GM12878 (cell line): ENCODE results near the gene AOAH.

Experiments used
- ASH2L ChIP-seq: fragments of 300-600, 200-600 bp; sonication (generic); IDR thresholded peaks from 2 replicates; pipeline ENCODE4 v1.6.1; 2017; ENCODE audit warnings: low read depth, mild to moderate bottlenecking, borderline replicate concordance
- CHD2 ChIP-seq: IDR thresholded peaks from 2 replicates; pipeline ENCODE4 v1.6.1; 2011; ENCODE audit warnings: low read depth, low read length, improper control_type of control experiment, borderline replicate concordance
- CTCF ChIP-seq, 3 experiments: IDR thresholded peaks in 2 of 3; conservative IDR thresholded peaks in 1 of 3; 2 replicates each; pipeline ENCODE4 v1.5.1; 2011; ENCODE audit warnings: low read depth in 3 of 3, low read length in 3 of 3, mild to moderate bottlenecking in 3 of 3, control low read depth in 2 of 3, moderate library complexity in 2 of 3, inconsistent platforms in 1 of 3, mixed read lengths in 1 of 3; ENCODE audit not compliant: control insufficient read depth in 2 of 3, insufficient read depth in 1 of 3; ENCODE audit errors: extremely low read depth in 1 of 3
- FOS ChIP-seq: IDR thresholded peaks from 3 replicates; pipeline ENCODE4 v1.6.1; 2011; ENCODE audit warnings: borderline replicate concordance; ENCODE audit not compliant: insufficient read length; ENCODE audit errors: extremely low read depth
- HCFC1 ChIP-seq: fragments of 150-350 bp; IDR thresholded peaks from 2 replicates; pipeline ENCODE4 v1.6.1; 2014; ENCODE audit warnings: low read length
- JUND ChIP-seq: IDR thresholded peaks from 2 replicates; pipeline ENCODE4 v1.6.1; 2012; ENCODE audit warnings: low read depth, mild to moderate bottlenecking, low read length, improper control_type of control experiment, moderate library complexity
- KDM1A ChIP-seq: fragments of 200-600 bp; sonication (generic); IDR thresholded peaks from 2 replicates; pipeline ENCODE4 v1.6.1; 2016; ENCODE audit warnings: borderline replicate concordance
- MYC ChIP-seq: IDR thresholded peaks from 2 replicates; pipeline ENCODE4 v1.6.1; 2011; ENCODE audit warnings: mild to moderate bottlenecking, low read length, moderate library complexity, inconsistent platforms; ENCODE audit not compliant: insufficient read depth, insufficient replicate concordance, insufficient read length, severe bottlenecking
- POLR2A ChIP-seq: IDR thresholded peaks from 2 replicates; pipeline ENCODE4 v1.6.1; 2011; ENCODE audit warnings: low read depth, mild to moderate bottlenecking, low read length
- RBBP5 ChIP-seq: fragments of 200-600 bp; sonication (generic); conservative IDR thresholded peaks from 2 replicates; pipeline ENCODE4 v1.6.1; 2016

GRCh38 chr7:36600869-36601530 is 123.3 kb downstream of the AOAH start:
- TF ChIP-seq CHD2 (no peak), ASH2L (no peak), FOS (no peak), MYC (no peak), CTCF (IDR thresholded peaks at IDR 0.05 in 2 of 3, conservative IDR thresholded peaks at IDR 0.05 in 1 of 3; ENCODE audit: control insufficient read depth in 2 of 3, extremely low read depth in 1 of 3, insufficient read depth in 1 of 3, low read depth in 3 of 3, low read length in 3 of 3) (no peak), HCFC1 (no peak), POLR2A (no peak), RBBP5 (no peak), KDM1A (no peak), JUND (no peak)
